GM19468 (cell line): ENCODE data around the gene EPHA7.

Experiments used
- ATAC-seq: cut with Tn5 transposase; IDR thresholded peaks from one replicate; pipeline ENCODE4 v1.9.1; 2021; ENCODE audit warnings: mild to moderate bottlenecking, moderate library complexity, moderate number of reproducible peaks; ENCODE audit not compliant: unreplicated experiment; ENCODE audit errors: extremely low read depth

Gene EPHA7

DNA sequence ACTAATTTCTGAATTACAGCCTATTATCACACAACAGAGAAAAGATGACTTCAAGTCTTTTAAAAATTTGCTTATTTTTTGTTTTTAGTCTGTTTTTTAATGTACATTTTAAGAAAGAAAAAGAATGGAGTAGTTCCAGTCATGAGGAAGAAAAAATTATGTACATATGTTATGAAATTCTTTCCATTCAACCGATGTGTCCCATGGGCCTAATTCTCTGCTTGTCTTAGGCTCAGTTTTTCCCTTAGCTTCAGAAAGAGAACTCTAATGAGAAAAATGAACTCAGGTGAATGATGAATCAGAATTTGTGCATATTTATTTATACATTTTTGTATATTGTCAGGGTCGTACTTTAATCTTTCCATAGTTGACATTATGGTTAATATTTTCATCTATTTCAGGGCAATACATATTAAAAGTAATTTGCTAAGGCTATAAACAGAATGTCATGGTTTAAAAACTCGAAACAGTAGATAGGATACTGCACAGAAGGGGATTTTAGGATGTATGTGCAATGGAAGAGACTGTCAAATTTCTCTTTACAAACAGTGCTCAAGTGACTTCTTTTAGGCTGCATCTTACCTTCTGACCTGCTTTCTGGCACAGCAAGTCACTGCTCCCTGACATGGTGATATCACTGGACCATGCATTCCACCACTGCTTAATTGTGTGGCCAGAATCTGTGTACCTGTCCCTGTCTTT is 153.1 kb downstream of the EPHA7 start:
- ATAC-seq, result no peak

DNA sequence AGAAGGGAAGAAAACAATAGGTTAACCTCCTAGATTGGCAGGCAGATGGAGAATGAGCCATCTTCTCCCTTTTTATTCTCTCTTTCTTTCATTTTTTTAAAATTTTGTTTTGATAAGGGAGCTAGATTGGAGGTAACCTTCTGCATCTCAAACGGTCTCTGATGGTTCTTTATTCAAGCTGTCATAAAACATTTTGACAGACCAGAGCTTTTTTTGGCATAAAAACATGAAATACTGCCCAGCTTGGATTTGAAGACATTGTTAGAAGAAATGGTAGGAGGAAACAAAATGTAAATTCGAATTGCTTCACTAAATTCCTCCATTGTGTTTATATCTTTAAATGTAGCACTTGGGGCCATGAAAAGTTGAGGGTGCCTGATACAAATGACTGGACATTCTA is 158.5 kb downstream of the EPHA7 start:
- no peak for ATAC-seq

DNA sequence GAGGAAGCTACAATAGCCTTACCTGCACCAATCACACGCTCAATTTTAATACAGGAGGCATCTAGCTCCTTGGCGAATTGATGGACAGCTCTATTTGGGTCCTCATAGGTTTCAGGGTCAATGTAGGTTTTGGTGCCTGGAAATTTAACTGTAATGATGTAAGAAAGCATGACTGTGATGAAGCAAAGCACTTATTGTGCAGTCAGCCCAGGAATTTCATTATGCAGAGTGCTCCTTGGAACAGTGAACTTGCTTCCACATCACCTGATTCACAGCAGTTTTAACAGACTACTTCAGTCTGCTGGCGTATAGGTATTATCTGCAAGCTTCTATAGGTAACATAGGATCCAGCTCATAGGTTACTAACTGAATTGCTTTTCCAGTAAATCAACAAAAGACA is 160.0 kb downstream of the EPHA7 start:
- ATAC-seq, result no peak

DNA sequence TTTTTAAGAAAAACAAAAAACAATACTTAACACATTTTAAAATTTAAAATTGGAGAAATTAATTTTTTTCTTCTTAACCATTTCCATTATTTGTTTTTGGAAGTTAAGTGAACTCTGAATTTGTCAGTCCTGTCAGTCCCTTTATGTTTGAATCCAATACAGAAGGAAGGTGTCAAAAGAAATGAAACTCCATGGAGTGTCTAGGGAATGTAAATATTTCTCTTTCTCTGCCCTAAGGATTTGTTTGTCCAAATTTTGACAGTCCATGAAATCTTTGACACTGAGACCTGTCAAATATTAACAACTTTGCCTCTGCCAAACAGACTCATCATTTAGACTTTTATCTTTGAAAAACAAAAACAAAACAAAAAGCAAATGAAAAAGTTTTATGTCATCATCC is 166.4 kb downstream of the EPHA7 start:
- ATAC-seq, result no peak

DNA sequence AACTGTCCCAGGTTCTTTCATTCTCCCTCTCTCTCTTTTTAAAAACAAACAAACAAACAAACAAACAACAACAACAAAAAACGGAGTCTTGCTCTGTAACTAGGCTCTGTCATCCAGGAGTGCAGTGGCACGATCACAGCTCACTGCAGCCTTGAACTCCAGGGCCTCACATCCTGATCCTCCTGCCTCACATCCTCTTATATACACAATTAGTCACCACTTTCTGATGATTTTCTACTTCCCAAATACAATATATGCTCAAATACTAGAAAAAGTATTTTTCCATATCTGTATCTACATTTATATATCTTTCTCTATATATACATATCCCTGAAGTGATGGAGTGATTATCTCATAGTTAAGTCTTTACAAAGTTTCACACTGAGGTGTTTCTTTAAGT is 170.7 kb downstream of the EPHA7 start:
- ATAC-seq, result no peak

DNA sequence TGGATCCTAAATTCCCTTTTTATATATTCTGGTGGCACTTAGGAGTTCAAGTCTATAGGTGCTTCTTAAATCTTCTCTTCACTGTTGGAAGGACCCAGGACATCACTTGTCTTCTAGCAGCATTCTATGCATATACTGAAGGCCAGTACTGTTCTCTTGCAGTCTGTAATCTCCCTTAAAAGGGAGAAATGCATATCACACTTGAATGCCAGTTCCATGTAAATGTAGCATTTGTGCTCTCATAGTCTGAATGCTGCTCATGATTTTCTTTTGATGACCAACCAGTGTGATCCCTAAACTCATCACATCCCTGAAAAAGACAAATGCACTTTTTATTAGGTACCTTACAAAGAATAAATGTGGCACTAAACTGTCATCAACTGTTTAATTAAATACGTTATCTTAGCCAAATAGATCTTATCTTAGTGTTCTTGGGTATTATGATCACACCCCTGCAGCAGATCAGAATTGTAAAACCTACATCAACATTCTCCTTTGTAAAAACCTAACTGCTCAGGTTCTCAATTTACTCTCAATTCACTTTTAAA is 176.1 kb downstream of the EPHA7 start:
- ATAC-seq, result no peak

DNA sequence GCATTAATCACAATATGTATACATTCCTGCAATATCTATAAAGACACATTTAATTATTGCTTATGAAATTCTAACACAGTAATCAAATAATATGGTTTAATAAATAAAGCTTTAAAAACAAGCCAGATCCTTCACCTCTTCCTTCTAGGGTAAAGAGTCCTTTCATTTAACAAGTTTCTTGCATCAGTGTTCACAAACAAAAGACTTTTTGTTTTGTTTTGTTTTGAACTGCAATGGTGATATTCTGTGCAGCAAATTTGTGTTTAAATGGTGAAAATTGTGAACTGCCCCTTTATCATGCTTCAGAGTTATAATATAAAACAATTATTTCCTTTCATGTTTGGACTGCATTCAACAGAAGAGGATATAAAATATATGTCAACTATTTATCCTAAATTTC is 177.3 kb downstream of the EPHA7 start:
- ATAC-seq, result no peak

DNA sequence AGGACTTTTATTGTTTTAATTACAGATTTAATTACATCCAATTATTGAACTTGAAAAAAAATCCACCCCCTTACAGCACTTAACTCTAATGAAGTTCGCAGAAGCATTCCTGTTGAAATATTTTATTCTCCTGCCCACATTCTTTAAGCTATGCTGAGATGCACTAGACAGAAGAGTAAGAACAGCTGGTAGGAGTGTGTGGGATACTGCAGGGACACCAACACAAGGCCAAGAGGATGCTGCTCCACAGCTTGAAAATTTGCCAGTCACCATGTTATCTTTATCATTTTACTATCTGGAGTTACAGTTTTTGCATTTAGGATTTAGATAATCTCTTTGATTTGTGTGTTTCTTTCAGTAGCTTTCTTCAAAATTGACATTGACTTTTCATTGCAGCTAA is 180.7 kb downstream of the EPHA7 start:
- ATAC-seq, result no peak

DNA sequence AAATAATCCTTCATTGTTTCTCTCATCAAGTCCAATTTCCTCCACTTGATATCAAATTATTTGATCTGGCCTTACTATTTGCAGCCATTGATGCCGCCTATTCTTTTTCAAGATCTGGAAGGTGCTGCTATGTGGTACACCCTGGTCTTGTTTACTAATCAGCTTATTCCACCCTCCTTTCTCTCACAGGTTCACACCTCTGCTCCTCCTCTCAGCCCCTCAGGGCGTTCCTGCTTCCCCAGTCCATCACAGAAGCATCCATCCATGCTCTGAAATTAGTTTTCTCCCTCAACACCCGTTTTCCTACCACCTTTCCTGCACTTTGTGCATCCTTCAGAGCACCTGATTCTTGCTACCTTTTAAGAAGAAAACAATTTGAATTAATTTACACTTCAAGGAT is 183.6 kb downstream of the EPHA7 start:
- no peak for ATAC-seq

DNA sequence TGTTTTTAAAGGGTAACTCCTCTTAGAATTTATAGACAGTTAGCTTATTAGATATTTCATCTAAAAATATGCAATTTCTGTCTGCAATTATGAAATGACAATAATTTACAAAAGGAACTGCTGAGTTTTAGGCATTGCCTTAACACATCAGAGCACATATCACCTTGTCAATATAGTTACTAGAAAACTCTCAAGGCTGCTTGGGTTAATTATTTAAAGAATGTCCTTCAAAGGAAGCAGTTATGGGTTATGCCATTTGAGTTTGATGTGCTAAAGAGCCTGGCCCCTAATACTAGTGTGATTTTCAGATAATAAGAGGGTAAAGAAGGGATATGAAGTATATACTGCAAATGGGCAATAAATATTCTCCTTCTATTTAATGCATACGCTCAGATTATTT is 192.5 kb downstream of the EPHA7 start:
- ATAC-seq, result no peak

DNA sequence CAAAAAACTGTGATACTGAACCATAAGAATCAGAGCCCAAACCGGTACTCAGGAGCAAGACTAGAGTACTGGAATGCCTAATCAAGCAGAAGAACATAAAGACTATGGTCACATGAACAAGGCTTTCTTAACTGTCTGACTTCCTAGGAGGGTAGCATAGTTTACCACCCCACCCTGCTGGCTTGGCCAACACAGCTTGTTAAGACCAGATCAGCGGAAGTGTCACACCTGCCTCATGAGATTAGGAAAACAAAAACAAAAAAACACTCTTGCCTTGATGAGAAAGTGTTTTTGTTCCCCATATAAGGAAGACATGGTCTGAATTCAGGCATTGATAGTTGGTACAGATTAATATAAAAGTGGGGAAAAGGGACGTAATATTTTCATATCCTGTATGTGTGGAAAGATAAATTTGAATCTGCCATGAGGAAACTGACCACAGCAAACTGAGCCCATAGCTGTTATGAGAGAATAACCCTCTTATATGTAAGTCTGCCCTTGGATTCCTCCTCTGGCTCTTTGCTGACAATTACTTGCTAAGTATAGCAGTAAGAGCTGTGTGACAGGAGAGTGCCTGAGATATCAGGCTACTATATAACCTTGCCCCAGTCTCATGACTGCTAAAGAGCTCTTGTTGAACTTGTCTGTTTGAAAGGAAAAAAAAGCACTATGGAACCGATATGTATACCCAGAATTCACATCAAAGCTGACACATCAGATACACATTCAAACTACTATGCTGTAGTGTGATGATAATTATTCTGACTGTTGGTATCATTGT is 197.1 kb downstream of the EPHA7 start:
- ATAC-seq, result no peak

DNA sequence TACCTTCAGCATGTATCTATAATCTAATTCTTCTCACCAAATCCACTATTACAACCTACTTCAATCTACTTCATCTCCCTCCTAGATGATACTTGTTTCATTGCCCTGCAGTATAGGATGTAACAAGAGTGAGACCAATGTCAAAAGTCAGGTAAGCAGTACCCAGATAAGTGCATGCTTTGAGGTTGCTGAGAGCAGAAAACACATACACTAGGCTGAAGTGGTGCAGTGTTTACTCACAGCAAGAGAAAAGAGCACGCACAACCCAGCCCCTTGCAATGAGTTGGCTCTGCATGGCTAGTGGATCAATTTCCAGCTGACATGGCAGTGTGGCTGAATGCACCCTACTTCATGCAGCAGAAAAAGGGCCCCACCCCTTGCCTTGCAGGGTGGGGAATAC is 199.9 kb downstream of the EPHA7 start:
- ATAC-seq, result no peak

DNA sequence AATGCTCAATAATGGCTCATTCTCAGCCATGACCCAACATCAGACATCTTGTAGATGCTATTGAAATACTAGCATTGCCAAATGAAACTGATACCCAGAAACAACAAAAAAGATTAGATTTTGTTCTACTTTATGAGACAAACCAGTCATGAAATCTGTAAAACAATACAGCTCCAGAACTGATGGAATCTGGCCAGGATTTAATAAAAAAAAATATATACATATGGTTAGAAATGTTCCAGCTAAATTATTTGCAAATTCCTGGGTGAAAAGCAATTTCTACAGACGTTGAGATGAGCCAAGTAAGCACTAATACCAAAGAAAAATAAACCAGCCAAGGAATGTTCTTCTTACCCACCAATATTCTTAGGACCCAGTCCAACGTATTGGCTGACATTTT is 201.3 kb downstream of the EPHA7 start:
- ATAC-seq, result no peak

DNA sequence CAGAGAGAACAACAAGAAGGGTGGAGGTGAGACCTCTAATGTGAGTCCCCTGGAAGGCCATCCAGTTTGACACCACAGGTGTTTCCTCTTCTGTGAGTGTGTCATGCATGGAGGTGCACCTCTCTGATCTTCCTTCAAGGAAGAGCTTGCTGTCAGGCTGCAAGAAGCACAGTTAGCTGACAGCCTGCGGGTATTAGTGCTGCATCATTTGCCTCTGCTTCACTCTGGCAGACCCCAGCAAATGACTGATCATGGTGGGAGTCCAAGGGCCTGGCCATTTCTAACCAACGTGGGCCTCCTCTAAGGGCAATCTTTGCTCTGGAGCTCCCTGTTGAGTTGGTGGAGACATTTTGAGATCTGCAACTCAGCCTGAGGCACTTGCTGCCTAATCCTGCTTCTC is 206.3 kb downstream of the EPHA7 start:
- no peak for ATAC-seq

DNA sequence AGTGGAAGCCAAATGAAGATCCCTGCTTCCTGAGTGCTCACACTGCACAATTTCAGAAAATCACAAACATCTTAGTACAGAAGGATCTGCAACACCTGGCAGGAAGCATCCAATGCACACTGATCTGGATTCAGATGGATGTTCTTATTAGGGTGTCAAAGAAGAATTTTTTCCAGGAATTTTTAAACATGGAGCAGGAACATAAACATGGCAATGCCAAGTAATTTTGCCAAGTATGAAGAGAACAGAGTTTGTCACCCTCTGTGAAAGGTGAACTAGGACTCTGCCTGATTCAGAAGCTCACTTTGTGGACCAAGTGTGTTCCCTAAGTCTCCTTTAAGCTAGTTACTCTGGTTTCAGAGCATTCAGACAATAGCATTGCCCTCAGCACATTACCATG is 208.5 kb downstream of the EPHA7 start:
- ATAC-seq, result no peak

DNA sequence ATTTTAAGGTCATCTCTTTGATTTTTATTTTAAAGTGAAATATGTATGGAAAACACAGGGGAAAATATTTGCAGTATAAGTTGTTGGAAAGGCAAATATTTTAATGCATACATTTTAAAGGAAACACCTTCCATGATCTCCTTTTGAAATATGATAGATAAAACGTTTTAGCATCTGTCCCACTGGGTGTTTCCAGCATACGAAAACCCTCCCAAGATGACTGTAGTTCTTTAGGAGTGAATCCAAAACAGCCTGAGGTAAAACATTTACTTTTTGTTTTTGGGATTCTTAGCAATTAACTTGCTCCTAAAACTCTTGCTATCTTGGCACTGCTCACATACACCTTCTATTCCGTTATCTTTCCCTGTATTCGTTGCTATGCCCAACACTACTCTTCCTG is 210.0 kb downstream of the EPHA7 start:
- ATAC-seq, result no peak

DNA sequence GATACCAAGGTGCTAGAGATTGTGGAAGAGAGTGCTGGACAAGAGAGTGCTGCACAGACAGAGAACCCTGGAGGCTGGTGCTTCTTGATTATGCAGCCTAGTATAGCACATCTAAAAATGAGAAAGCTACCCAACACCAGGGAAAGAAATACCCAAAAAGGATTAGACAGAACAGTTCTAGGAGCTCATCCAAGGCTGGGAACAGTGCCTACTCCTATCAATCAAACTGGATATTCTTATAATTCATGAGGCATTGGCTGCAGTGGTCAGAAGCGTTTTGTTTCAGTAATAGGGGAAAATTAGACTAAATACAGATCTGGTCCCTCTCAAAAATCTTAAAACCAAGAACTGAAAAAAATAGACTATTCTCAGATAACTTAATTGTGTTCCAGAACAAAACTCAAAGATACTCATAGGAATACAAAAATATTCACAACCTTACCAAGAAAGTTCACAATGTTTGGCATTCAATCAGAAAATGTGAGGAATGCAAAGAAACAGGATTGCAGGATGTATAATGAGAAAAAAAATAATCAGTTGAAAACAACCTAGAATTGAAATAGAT is 222.9 kb downstream of the EPHA7 start:
- no peak for ATAC-seq

DNA sequence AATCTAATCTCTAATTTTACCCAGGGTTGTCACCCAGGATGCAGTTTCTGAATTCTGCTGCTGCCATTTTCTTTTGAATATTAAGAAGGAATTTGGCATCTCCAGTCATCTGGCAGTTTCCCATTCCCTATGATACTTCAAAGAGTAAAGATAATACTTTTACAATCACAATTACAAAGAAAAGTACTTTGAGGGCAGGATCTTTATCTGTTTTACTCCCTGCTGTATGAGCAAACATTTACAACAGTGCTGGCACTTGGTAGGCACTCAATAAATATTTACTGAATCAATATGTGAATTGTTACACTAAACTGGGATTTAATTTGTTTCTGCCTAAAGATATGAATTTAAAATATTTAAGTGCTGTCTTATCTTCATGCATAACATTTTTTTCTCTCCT is 224.9 kb downstream of the EPHA7 start:
- no peak for ATAC-seq

DNA sequence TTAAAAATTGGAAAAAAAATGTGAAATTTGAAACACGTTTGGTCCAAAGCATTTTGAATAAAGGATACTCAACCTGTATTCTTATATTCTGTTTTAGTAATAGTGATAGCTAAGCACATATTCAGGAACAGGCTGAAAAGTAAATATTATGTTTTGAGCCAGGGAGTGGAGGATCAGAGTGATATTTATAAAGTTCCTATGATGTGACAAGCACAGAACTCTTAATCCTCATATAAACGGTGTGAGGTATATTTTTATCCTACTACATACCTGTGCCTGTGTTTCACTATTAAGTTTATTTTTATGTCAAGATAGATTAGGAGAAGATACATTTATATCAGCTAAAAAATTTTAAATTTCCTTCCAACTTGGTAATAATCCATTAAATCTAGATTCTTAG is 225.5 kb downstream of the EPHA7 start:
- ATAC-seq, result no peak
